SH-SY5Y (cell line): ENCODE data around the gene MGAT3.

Experiments used
- GATA2 ChIP-seq: IDR thresholded peaks from 2 replicates; pipeline ENCODE4 v1.6.1; 2011; ENCODE audit warnings: mild to moderate bottlenecking, low read depth, low read length
- GATA3 ChIP-seq: IDR thresholded peaks from 2 replicates; pipeline ENCODE4 v1.6.1; 2011; ENCODE audit warnings: low read depth, mild to moderate bottlenecking, low read length, moderate library complexity

DNA sequence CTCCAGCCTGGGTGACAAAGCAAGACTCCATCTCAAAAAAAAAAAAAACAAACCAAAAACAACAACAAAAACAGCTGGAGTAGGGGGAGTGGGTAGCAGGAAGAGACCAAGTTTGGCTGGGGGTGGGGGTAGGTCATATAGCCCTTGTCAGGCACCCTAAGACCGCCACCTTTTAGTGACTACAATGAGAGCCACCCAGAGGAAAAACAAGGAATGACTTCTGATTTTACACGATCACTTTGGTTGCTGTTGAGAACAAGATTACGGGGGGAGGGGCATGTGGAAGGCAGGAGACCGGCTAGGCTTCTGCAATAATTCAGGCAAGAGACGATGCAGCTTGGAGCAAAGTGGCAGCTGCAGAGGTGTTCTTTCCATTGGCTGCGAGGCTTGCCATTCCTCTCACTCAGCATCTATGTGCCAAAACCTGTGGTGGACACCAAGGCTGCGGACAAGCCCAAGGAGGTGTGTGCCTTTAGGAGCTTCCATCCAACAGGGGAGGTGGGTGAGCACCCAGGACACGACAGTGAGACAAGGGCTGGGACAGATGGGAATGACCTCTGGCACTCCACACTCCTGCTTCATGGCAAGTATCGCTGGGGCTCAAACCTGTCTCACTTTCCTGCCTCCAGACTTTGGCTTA is 74.0 kb downstream of the MGAT3 start:
- TF ChIP-seq GATA2: no peak
- no peak for TF ChIP-seq GATA3
